Measurements from ENCODE around the gene CELF1. TPM values are rescaled to one million over a fixed set of nuclear protein-coding genes. Genes with fewer than 3 reads are reported as not detected.
"Not testable (repeated sequence)": the region's sequence is repeated elsewhere in the genome, so short reads cannot be mapped to it uniquely, and the experiment has no call there.

The CELF1 gene
- total and polyA plus RNA-seq, 2 experiments from 2014 or later = 124 to 233 TPM

GRCh38 chr11:47532597-47533213 is 20.2 kb downstream of the CELF1 start:
- Mint-ChIP-seq H3K36me3 (ENCODE audit: low read depth) (peaks cover 15% of the 10 kb centered on the region; the same call in 2 of the 3 replicates), H3K27me3 (ENCODE audit: insufficient read depth, low read depth, poor library complexity) (peaks cover 1% of the 10 kb centered on the region), H3K27ac (no peak overlapping the region), H3K9me3 (no peaks in the 10 kb centered on the region), H3K4me1 (peaks cover 12% of the 10 kb centered on the region), H3K4me3 (no peak overlapping the region)
- no peak for TF ChIP-seq CTCF (conservative IDR thresholded peaks at IDR 0.05; ENCODE audit: low read depth in 2 of 2)
- no peak for TF ChIP-seq NANOG (IDR thresholded peaks at IDR 0.05; ENCODE audit: borderline replicate concordance)
- TF ChIP-seq ZNF114 (CRISPR knock-in tag; IDR thresholded peaks at IDR 0.05) = no peak
- no peak for TF ChIP-seq JUNB (IDR thresholded peaks at IDR 0.05; ENCODE audit: unreplicated experiment)
- H3K36me3 ChIP-seq (ENCODE audit: insufficient read depth) = no peaks in the 10 kb centered on the region
- ATAC-seq = peak; percentile 37; the same call in 1 of the 3 replicates
- H3K4me3 ChIP-seq = no peak overlapping the region
- H3K27me3 ChIP-seq (ENCODE audit: insufficient read depth) = no peaks in the 10 kb centered on the region
- H3K4me1 ChIP-seq (ENCODE audit: insufficient read depth) = peaks cover 17% of the 10 kb centered on the region
- DNase-seq (ENCODE audit: low spot score) = no peak
- no peak overlapping the region for H3K4me2 ChIP-seq
- H3F3A ChIP-seq (replicated peaks; ENCODE audit: low read depth) = no peaks in the 10 kb centered on the region
- H3K9me2 ChIP-seq (ENCODE audit: insufficient read depth) = no peaks in the 10 kb centered on the region
- peaks cover 100% of the 10 kb centered on the region for H3K79me2 ChIP-seq (replicated peaks; ENCODE audit: insufficient read depth)
- no peak overlapping the region for H2AFZ ChIP-seq
- H4K20me1 ChIP-seq (replicated peaks; ENCODE audit: insufficient read depth) = peaks cover 85% of the 10 kb centered on the region
- peak overlapping the region; percentile 11; the same call in 1 of the 2 replicates for H3K27ac ChIP-seq (ENCODE audit: low read depth)

- Mint-ChIP-seq H3K36me3 (ENCODE audit: low read depth) (peaks cover 15% of the 10 kb centered on the region; the same call in 2 of the 3 replicates), H3K4me1 (peaks cover 12% of the 10 kb centered on the region), H3K9me3 (no peaks in the 10 kb centered on the region), H3K4me3 (no peak overlapping the region), H3K27me3 (ENCODE audit: insufficient read depth, low read depth, poor library complexity) (peaks cover 1% of the 10 kb centered on the region), H3K27ac (no peak overlapping the region)
- H3K79me2 ChIP-seq (replicated peaks; ENCODE audit: insufficient read depth) = peaks cover 100% of the 10 kb centered on the region
- no peak overlapping the region for H2AFZ ChIP-seq
- H3K4me2 ChIP-seq = no peak overlapping the region
- peak overlapping the region; percentile 47; the same call in 1 of the 2 replicates for H3K27ac ChIP-seq (ENCODE audit: low read depth)
- H3K9me2 ChIP-seq (ENCODE audit: insufficient read depth) = no peaks in the 10 kb centered on the region
- peaks cover 25% of the 10 kb centered on the region for H3K4me1 ChIP-seq (ENCODE audit: insufficient read depth)
- TF ChIP-seq POLR2AphosphoS5 (IDR thresholded peaks at IDR 0.05; ENCODE audit: low read depth) (no peak), EZH2 (IDR thresholded peaks at IDR 0.05; ENCODE audit: low read depth, unreplicated experiment) (no peak), REST (IDR thresholded peaks at IDR 0.05; ENCODE audit: unreplicated experiment) (no peak), ETS1 (IDR thresholded peaks at IDR 0.05) (no peak), CREB1 (CRISPR knock-in tag; IDR thresholded peaks at IDR 0.05; ENCODE audit: low read depth) (no peak), ZNF331 (CRISPR knock-in tag; IDR thresholded peaks at IDR 0.05; ENCODE audit: low read depth) (no peak), CTCF (conservative IDR thresholded peaks at IDR 0.05; ENCODE audit: low read depth in 2 of 2) (no peak), NANOG (IDR thresholded peaks at IDR 0.05; ENCODE audit: borderline replicate concordance) (no peak)
- ATAC-seq = no peak
- no peak for DNase-seq (ENCODE audit: low spot score)
- no peak overlapping the region for H3K4me3 ChIP-seq
- H3K27me3 ChIP-seq (ENCODE audit: insufficient read depth) = no peaks in the 10 kb centered on the region
- H3F3A ChIP-seq (replicated peaks; ENCODE audit: low read depth) = no peaks in the 10 kb centered on the region
- no peaks in the 10 kb centered on the region for H3K36me3 ChIP-seq (ENCODE audit: insufficient read depth)
- H4K20me1 ChIP-seq (replicated peaks; ENCODE audit: insufficient read depth) = peaks cover 85% of the 10 kb centered on the region
Observed at GRCh38 chr11:47531666-47532065, 21.3 kb downstream of the CELF1 start.

- not testable (repeated sequence) for ATAC-seq; H3K27me3 Mint-ChIP-seq (ENCODE audit: insufficient read depth, low read depth, poor library complexity); H3F3A ChIP-seq (replicated peaks; ENCODE audit: low read depth); DNase-seq (ENCODE audit: low spot score); H3K36me3 Mint-ChIP-seq (ENCODE audit: low read depth); H3K9me2 ChIP-seq (ENCODE audit: insufficient read depth); H3K9me3 Mint-ChIP-seq; H3K4me3 Mint-ChIP-seq; H3K27me3 ChIP-seq (ENCODE audit: insufficient read depth); H3K4me3 ChIP-seq; H3K4me2 ChIP-seq; H3K36me3 ChIP-seq (ENCODE audit: insufficient read depth); H2AFZ ChIP-seq
- Histone ChIP-seq H4K20me1 (replicated peaks; ENCODE audit: insufficient read depth) (peaks cover 88% of the 10 kb centered on the region), H3K27ac (ENCODE audit: low read depth) (peak overlapping the region; percentile 63; the same call in 1 of the 2 replicates), H3K4me1 (ENCODE audit: insufficient read depth) (peaks cover 34% of the 10 kb centered on the region), H3K79me2 (replicated peaks; ENCODE audit: insufficient read depth) (peaks cover 100% of the 10 kb centered on the region)
- Mint-ChIP-seq H3K27ac (0 out of 2 replicates have a peak overlapping the region, but pooled peaks have one; percentile 34), H3K4me1 (peaks cover 21% of the 10 kb centered on the region)
Observed at GRCh38 chr11:47530721-47531120, 22.2 kb downstream of the CELF1 start.

Data from GM23338 (cell line).